GM18526 (cell line): ENCODE measurements around the gene TRIM44.

ENCODE experiments used
- POLR2A ChIP-seq: IDR thresholded peaks from 3 replicates; pipeline ENCODE4 v1.6.1; 2011; ENCODE audit not compliant: insufficient read length; ENCODE audit errors: extremely low read depth

Gene TRIM44

DNA sequence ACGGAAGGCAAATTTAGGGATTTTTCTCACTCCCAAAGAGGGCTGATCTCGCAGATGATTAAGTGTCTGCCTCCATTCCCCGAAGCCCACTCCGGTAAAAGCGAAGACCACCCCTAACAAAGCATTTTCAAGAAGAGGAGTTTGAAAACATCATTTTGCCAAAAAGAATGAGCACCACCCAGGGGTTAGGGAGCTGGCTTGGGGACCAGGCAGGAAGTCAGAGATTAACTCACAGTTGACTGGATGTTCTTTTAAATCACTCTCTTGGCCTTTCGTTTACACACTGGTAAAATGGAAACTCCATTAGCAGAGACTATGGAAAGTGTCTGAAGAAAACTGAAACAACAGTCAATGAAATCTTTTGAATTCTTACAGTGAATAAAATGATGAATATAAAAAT, 7.9 kb upstream of the TRIM44 start:
- no peak for TF ChIP-seq POLR2A

DNA sequence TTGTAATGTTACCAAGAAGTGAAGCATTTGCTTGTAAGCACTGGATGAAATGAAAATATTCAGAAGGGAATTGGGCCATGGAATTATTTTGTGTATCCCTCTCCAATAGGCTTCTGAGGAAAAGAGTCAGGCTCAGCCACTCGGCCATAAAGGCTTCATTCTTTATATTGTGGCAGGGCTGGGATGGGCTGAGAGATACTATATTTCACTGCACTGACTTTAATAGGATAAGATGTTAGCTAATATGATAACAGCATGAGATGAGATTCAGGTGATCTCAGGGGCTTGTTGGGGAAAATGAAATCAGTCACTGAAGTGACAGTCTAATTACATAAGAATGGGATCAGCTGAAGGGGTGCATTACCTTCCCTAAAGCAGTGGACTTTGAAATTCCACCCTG, 7.3 kb upstream of the TRIM44 start:
- no peak for TF ChIP-seq POLR2A

DNA sequence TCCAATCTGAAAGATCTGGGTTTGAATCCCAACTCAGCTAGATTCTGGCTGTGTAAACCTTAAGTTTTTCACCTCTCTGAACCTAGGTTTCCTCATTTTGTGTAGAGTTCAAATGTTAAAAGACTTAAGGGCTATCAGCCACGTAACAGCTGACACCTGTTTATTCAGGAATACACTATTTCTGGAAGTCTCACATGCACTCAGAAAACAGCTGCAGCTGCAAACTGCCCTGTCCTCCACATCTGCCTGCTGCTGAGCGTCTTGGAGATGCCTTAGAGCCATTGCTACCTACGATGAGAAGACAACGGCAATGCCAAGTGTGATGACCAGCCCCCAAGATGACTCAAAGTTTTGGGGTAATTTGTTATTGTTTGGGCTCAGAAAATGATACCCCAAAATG, 6.7 kb upstream of the TRIM44 start:
- no peak for TF ChIP-seq POLR2A

DNA sequence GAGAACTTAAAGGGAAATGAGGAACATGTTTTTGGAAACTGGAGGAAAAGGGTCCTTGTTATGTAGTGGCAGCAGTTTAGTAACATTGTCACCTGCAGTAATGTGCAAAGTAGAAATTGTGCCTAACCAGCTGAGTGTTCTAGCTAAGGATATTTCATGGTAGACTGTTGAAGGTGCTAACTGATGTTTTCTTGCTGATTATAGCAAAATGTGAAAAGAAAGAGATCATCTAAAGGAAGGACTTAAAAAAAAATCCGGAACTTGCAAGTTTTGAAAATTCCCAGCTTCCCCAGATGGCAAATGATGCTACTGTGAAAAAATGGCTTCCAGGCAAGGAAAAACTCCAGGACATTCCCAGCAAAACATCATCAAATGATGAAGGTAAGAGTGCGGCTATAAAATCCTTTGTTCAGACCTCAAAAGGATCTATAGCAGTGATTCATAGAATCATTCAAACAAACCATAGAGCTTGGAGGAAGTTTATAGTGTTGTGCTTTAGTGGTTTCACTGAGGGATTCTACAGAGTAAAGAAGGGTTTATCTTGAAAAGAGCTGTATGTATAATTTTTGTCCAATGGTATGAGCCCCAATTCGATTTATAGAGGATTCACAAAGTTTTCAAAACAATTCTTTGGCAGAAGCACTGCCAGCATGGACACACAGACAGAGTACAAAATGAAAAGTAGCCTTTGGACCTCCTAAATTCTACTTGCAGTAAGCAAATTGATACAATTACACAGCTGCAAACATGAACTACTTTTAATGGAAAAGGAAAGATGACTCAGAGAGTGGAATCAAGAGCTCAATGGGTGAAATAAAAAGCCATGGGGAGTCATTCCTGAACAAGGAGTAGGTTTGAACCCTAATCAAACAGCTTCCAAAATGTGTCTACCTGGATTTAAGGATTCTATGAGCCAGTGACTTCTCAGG, 4.3 kb upstream of the TRIM44 start:
- no peak for TF ChIP-seq POLR2A

DNA sequence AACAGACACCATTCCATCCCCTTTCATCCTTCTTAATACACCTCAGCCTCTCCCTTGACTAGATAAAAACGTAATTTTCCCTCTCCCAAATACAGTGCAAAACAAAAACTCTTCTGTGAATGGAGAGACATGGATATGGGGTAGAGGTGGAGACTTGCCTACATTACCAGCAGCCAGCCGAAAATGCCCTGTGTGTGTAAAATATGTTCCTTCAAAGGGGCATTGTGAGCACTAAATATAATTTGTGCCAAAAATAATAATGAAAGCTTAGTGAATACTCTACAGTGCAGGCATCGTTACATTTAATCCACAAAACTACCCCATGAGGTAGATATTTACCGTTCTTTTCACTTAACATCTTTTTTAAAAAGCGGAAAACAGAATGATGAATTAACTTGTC, 1.0 kb upstream of the TRIM44 start:
- no peak for TF ChIP-seq POLR2A

DNA sequence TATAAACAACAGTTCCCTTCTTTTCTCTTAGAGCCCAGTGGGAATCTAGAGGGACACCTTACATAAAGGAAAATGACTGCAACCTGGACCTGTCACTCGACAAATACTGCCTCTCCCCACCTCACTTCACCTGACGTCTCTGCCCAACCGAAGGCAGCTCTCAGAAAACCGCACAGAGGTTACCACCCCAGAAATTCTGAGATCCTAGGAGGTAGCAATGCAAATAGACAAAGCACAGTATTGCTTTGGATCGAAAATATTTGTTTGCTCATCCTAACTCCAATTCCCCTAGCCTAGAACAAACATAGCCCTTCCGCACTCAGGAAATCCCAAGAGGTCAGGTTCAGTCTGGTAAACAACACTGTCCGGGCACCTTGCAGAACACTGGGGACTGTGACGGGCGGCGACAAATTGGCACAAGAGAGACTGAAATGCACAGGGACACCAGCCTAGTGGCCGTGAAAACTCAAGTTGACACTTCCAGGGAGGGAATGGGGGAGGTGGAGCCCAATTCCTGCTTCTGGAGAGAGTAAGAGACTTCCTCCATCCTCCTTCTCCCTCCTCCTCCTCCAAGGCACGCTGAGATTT, 420 bp upstream of the TRIM44 start:
- no peak for TF ChIP-seq POLR2A

DNA sequence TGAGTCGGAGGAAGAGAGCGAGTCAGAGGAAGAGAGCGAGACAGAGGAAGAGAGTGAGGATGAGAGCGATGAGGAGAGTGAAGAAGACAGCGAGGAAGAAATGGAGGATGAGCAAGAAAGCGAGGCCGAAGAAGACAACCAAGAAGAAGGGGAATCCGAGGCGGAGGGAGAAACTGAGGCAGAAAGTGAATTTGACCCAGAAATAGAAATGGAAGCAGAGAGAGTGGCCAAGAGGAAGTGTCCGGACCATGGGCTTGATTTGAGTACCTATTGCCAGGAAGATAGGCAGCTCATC, 780 bp downstream of the TRIM44 start:
- no peak for TF ChIP-seq POLR2A

DNA sequence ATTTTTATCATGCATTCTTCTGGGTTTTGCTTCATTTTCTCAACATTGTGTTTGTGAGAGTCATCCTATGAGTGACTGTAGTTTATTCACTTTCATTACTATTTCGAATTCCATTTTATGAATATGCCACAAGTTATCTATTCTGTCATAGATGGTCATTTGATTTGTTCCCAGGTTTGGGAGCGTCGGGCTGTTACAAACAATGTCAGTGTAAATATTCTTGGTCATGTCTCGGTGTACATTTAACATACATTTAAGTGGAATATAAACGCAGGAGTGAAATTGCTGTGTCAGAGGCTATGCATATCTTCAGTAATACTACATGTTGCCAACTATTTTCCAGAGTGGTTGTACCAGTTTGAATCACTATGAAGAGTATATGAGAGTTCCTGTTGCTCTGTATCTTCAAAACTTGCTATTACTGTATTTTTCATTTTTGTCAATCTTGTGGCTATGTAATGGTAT, 2.4 kb downstream of the TRIM44 start:
- TF ChIP-seq POLR2A = no peak

DNA sequence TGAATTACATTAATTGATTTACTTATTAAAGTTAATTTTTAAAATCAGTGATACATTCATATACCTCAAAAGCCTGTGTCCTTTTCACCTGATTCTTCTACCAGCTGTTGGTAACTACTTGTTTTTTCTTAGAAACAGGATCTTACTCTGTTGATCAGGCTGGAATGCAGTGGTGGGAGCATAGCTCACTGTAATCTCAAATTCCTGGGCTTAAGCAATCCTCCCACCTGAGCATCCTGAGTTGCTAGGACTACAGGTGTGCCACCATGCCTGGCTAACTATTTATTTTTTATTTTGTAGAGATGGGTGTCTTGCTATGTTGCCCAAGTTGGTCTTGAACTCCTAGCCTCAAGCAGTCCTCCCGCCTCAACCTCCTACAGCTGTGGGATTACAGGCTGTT, 4.7 kb downstream of the TRIM44 start:
- no peak for TF ChIP-seq POLR2A

DNA sequence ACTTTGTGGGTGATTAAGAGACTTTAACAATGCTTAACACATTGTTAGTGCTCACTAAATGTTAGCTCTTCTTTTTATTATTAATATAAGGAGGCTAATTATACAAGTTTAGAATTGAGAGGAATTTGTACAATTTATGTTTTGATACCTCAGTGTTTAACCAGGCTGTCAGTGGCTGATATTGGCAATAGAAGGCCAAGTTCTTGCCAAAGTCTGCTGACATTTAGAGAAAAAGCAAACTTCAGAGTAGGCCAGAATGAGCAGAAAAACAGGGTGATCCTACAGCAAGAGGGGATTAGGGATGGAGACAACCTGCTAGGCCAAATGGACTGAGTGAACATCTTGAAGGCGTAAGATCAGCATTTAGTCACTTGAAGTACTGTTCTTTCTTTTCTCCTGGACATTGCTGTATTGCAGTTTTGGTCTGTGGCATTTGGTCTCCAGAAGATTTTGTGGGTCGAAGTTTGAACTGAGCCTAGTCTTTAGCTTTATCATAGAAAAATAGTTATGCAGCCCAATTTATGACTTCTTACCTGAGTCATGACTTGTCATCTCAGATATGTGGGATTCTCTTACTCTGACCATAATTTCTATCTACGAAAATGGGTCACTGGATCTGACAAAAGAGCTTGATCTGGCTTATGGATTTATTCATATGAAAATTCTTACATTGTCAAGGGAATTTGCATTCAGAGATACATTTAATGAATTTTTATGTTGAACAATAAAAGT, 9.0 kb downstream of the TRIM44 start:
- no peak for TF ChIP-seq POLR2A

DNA sequence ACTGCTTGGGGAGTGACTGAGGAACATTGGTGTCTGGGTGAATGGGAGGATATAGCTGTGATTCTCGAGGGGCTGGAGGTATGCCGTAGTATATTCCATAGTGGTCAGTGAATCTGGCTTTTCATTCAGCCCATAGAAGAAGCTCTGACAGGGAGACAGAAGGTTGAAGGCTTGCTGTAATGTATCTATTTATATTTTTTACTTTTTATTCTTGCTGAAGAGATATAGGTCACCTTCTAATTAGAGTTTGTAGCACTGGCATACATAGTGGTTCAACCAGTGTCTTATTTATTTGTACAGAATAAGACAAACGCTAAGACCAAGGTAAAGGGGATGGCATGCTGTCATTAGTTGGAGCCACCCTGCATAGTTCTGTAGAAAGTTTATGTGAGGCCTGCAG, 10.0 kb downstream of the TRIM44 start:
- no peak for TF ChIP-seq POLR2A

DNA sequence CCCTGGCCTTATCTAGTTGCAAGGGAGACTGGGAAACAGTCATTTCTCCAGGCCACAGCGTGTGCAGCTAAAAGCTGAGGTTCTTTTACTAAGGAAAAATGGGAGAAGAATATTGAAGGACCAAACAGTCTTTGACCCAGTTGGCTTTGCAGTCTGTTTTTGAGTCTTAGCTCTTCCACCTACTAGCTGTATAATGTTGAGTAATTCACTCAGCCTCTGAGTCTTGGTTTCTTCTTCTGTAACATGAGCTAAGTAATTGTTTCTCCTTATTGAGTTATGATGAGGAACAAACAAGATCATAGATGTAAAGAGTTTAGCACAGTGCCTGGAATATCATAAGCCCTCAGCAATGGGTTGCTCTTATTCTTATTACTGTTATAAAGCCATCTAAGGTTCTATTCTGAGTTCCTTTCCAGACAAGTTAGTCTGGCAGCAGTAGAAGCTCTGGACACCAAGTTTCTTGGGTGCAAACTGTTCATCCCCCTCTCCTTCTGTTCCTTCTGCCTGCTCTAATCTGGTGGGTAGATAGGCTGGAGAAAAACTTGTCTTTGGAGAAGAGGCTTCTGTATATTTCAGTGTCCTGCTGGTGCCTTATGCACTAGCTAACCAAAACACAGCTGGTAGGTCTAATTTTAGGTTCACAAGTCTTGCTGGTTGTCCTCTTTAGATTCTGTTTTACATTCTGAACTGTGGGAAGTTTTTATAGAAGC, 13.5 kb downstream of the TRIM44 start:
- TF ChIP-seq POLR2A = no peak

DNA sequence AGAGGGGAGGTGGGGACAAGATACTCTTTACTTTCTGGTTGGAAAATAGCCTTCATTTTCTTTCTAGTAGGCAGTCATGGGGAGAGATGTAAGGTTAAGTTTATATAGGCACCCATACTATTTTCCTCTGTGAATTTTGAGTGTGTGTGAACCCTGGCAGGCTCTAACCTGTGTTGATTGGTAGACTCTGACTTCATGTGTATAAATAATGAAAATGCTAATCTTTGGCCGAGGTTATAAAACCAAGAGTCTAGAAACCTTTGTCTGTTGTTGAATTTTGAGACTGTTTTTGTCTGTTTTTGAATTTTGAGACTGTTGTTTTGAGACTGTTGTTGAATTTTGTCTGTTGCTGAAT, 14.0 kb downstream of the TRIM44 start:
- TF ChIP-seq POLR2A = no peak

DNA sequence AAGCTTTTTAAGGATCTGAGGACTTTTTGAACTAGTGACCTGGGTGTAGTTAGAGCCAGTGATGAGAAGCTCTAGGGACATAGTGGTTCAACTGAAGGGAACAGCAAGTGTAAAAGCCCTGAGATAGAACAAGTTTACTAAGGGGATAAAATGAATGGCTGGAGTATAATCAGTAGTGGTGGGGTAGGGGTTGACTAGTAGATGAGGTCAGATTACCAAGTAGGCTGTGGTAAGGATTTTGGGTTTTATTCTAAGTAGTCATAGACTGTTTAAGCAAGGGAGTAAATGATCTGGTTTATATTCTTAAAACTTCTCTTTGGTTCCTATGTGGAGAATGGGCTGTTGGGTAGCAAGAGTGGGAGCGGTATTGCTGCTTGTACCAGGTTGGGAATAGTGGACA, 15.3 kb downstream of the TRIM44 start:
- no peak for TF ChIP-seq POLR2A

DNA sequence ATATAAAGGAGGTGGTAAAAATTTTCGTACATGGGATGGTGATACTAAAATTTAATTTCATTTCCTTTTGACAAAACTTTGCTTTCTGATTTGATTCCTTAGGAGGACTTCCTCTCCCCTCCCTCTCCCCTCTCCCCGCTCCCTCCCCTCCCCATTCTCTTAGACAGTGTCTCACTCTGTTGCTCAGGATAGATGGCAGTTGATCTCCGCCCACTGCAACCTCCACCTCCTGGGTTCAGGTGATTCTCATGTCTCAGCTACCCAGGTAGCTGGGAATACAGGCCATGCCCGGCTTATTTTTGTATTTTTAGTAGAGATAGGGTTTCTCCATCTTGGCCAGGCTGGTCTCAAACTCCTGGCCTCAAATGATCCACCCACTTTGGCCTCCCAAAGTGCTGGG, 15.9 kb downstream of the TRIM44 start:
- TF ChIP-seq POLR2A = no peak

DNA sequence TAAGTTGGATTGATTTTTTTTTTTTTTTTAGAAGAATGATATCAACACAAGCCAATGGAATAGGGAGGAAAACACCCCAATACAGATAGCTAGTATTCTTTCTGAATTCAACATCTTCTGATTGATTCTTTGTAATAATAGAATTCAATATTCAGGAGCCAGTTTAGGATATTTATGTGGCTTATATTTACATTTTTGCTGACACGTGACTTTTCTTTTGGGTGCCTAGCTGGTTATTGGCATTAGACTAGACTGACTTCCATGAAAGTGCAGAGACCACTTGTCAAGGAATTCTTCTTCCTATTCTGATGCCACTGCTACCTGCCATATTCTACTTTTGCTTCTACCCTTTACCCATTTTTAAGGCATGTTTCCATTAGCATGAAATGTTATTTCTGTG, 16.4 kb downstream of the TRIM44 start:
- TF ChIP-seq POLR2A = no peak
